Hematopoietic multipotent progenitor cell treated with erythropoietin and hydrocortisone succinate and interleukin-3 and kit ligand, for 15 days (in vitro differentiated cells): ENCODE data around the gene FARP1.
"Not testable (repeated sequence)": the region's sequence is repeated elsewhere in the genome, so short reads cannot be mapped to it uniquely, and the experiment has no call there.

Experiments
- DNase-seq: peaks from one replicate; pipeline ENCODE4 v3.0.0-alpha.2; 2015; ENCODE audit warnings: low spot score

FARP1 gene

GRCh38 chr13:98263841-98264240, 120.9 kb downstream of the FARP1 start:
- no peak for DNase-seq

- no peak for DNase-seq
Measured at GRCh38 chr13:98264877-98265276, 122.0 kb downstream of the FARP1 start.

- no peak for DNase-seq
Measured at GRCh38 chr13:98265692-98266551, 123.0 kb downstream of the FARP1 start.

GRCh38 chr13:98267080-98267912, 124.4 kb downstream of the FARP1 start:
- DNase-seq, result no peak

- no peak for DNase-seq
Measured at GRCh38 chr13:98269386-98269785, 126.5 kb downstream of the FARP1 start.

GRCh38 chr13:98270819-98271218, 127.9 kb downstream of the FARP1 start:
- no peak for DNase-seq

- not testable (repeated sequence) for DNase-seq
Measured at GRCh38 chr13:98271646-98272045, 128.8 kb downstream of the FARP1 start.

GRCh38 chr13:98272549-98272948, 129.7 kb downstream of the FARP1 start:
- DNase-seq, result no peak

GRCh38 chr13:98273067-98273823, 130.4 kb downstream of the FARP1 start:
- no peak for DNase-seq

GRCh38 chr13:98273824-98274742, 131.2 kb downstream of the FARP1 start:
- no peak for DNase-seq

- DNase-seq, result no peak
Measured at GRCh38 chr13:98274921-98275487, 132.1 kb downstream of the FARP1 start.

- DNase-seq, result no peak
Measured at GRCh38 chr13:98275681-98276171, 132.8 kb downstream of the FARP1 start.

GRCh38 chr13:98276486-98276885, 133.6 kb downstream of the FARP1 start:
- no peak for DNase-seq

GRCh38 chr13:98278068-98278724, 135.3 kb downstream of the FARP1 start:
- DNase-seq, result no peak

GRCh38 chr13:98279473-98280175, 136.7 kb downstream of the FARP1 start:
- no peak for DNase-seq

- no peak for DNase-seq
Measured at GRCh38 chr13:98280176-98280510, 137.2 kb downstream of the FARP1 start.

- DNase-seq, result no peak
Measured at GRCh38 chr13:98284679-98285078, 141.8 kb downstream of the FARP1 start.

- DNase-seq, result no peak
Measured at GRCh38 chr13:98285317-98285716, 142.4 kb downstream of the FARP1 start.

GRCh38 chr13:98285852-98286594, 143.1 kb downstream of the FARP1 start:
- no peak for DNase-seq
